NCI-H345 treated with DMSO at 0.1 percent for 48 hours (cell line): ENCODE measurements around the gene MTHFSD.

Experiments used
- DNase-seq: peaks from one replicate; lab custom pipeline; 2025; ENCODE audit not compliant: unreplicated experiment; lab: John Stamatoyannopoulos, UW

Gene MTHFSD

GRCh38 chr16:86492961-86493629 lies 61.9 kb downstream of the MTHFSD start:
- DNase-seq: no peak

GRCh38 chr16:86492267-86492960 lies 62.6 kb downstream of the MTHFSD start:
- DNase-seq: no peak

- DNase-seq: no peak
Measured at GRCh38 chr16:86491640-86492023, 63.4 kb downstream of the MTHFSD start.

GRCh38 chr16:86490859-86491639 lies 64.0 kb downstream of the MTHFSD start:
- no peak for DNase-seq

- DNase-seq: no peak
Measured at GRCh38 chr16:86485746-86486145, 69.3 kb downstream of the MTHFSD start.

- DNase-seq: no peak
Measured at GRCh38 chr16:86484240-86484639, 70.8 kb downstream of the MTHFSD start.

GRCh38 chr16:86481607-86482006 lies 73.4 kb downstream of the MTHFSD start:
- no peak for DNase-seq

- no peak for DNase-seq
Measured at GRCh38 chr16:86480444-86480843, 74.6 kb downstream of the MTHFSD start.
